SK-N-SH (cell line): Measurements from ENCODE around the gene S100A16. TPM values are rescaled to one million over a fixed set of nuclear protein-coding genes. Genes with fewer than 3 reads are reported as not detected.

ENCODE experiments used
- CTCF ChIA-PET: fragments of 300-600, 350-600 bp; formaldehyde crosslinking; extraction: SDS; loops from one replicate; lab custom pipeline; 2021; lab: Yijun Ruan, JAX
- POLR2A ChIA-PET: fragments of 350-600 bp; sonication (Branson Sonifier 250); formaldehyde crosslinking; extraction: SDS; loops from one replicate; lab custom pipeline; 2020; ENCODE audit warnings: antibody characterized with exemption, inconsistent platforms; lab: Yijun Ruan, JAX
- DNase-seq: peaks from one replicate; pipeline ENCODE4 v3.0.0; 2012
- H2AFZ ChIP-seq: fragments of 200-600 bp; sonication (generic); 2 replicates; pipeline ENCODE4 v1.8.1; 2016; ENCODE audit warnings: antibody characterized with exemption, mild to moderate bottlenecking, low read depth
- H3F3A ChIP-seq: fragments of 200-600 bp; sonication (generic); replicated peaks from 2 replicates; pipeline ENCODE3; 2016; ENCODE audit warnings: antibody characterized with exemption, mild to moderate bottlenecking; ENCODE audit not compliant: insufficient read depth
- H3K27ac ChIP-seq, 2 experiments: fragments of 200-500 bp in 1 of 2; fragments of 200-600 bp in 1 of 2; sonication (Bioruptor generic) in 1 of 2; sonication (generic), shearing (Covaris generic) in 1 of 2; 2 replicates each; pipeline versions ENCODE4 v1.5.1 to v1.6.1; 2014 to 2016; ENCODE audit warnings: low read depth in 2 of 2, inconsistent platforms in 1 of 2, low read length in 1 of 2, mild to moderate bottlenecking in 1 of 2, mixed read lengths in 1 of 2
- H3K27me3 ChIP-seq: fragments of 200-600 bp; sonication (generic), shearing (Covaris generic); 2 replicates; pipeline ENCODE4 v1.6.1; 2016; ENCODE audit warnings: mixed run types; ENCODE audit not compliant: insufficient read depth
- H3K36me3 ChIP-seq, 2 experiments: fragments of 200-500 bp in 1 of 2; fragments of 200-600 bp in 1 of 2; sonication (Bioruptor generic) in 1 of 2; sonication (generic) in 1 of 2; replicated peaks in 1 of 2; 2 replicates each; pipeline versions ENCODE3 to v1.5.1; 2014 to 2016; ENCODE audit warnings: low read length in 1 of 2, mild to moderate bottlenecking in 1 of 2; ENCODE audit not compliant: insufficient read depth in 2 of 2, control insufficient read depth in 1 of 2
- H3K4me1 ChIP-seq, 2 experiments: fragments of 200-500 bp in 1 of 2; fragments of 200-600 bp in 1 of 2; sonication (Bioruptor generic) in 1 of 2; sonication (generic), shearing (Covaris generic) in 1 of 2; 2 replicates each; pipeline versions ENCODE4 v1.5.1 to v1.6.1; 2014 to 2016; ENCODE audit warnings: low read depth in 1 of 2, low read length in 1 of 2, mixed run types in 1 of 2; ENCODE audit not compliant: insufficient read depth in 2 of 2, control insufficient read depth in 1 of 2
- H3K4me2 ChIP-seq: fragments of 200-600 bp; sonication (generic), shearing (Covaris generic); 2 replicates; pipeline ENCODE4 v1.6.1; 2017; ENCODE audit warnings: mixed run types
- H3K4me3 ChIP-seq, 2 experiments: fragments of 200-500 bp in 1 of 2; fragments of 200-600 bp in 1 of 2; sonication (Bioruptor generic) in 1 of 2; sonication (generic), shearing (Covaris generic) in 1 of 2; 2 replicates each; pipeline versions ENCODE4 v1.5.1 to v1.8.1; 2014 to 2016; ENCODE audit warnings: low read depth in 2 of 2, inconsistent platforms in 1 of 2, low read length in 1 of 2, mild to moderate bottlenecking in 1 of 2, mixed read lengths in 1 of 2, moderate library complexity in 1 of 2
- H3K79me2 ChIP-seq: fragments of 200-600 bp; sonication (generic); 2 replicates; pipeline ENCODE4 v1.8.1; 2017; ENCODE audit warnings: mild to moderate bottlenecking; ENCODE audit not compliant: insufficient read depth
- H3K9ac ChIP-seq: fragments of 200-600 bp; sonication (generic); 2 replicates; pipeline ENCODE4 v1.6.1; 2017; ENCODE audit warnings: mixed run types
- H3K9me2 ChIP-seq: fragments of 200-600 bp; sonication (generic); 2 replicates; pipeline ENCODE4 v1.6.1; 2017; ENCODE audit warnings: mixed run types
- H3K9me3 ChIP-seq: fragments of 200-600 bp; sonication (generic); 2 replicates; pipeline ENCODE4 v1.6.1; 2017; ENCODE audit warnings: mixed run types, mild to moderate bottlenecking, moderate library complexity
- H4K20me1 ChIP-seq: fragments of 200-600 bp; sonication (generic); 2 replicates; pipeline ENCODE4 v1.6.1; 2017; ENCODE audit warnings: mild to moderate bottlenecking, mixed run types; ENCODE audit not compliant: insufficient read depth
- CHD2 ChIP-seq: fragments of 150-350 bp; IDR thresholded peaks from 2 replicates; pipeline ENCODE4 v1.6.1; 2018; ENCODE audit warnings: low read length; ENCODE audit not compliant: partially characterized antibody
- FOSL2 ChIP-seq: IDR thresholded peaks from 2 replicates; pipeline ENCODE4 v1.4.0; 2012; ENCODE audit warnings: low read depth, mild to moderate bottlenecking, moderate library complexity, borderline replicate concordance
- NFIC ChIP-seq: IDR thresholded peaks from 2 replicates; pipeline ENCODE4 v1.4.0; 2012; ENCODE audit warnings: borderline replicate concordance
- POLR2AphosphoS5 ChIP-seq: IDR thresholded peaks from 2 replicates; pipeline ENCODE4 v1.6.1; 2012; ENCODE audit warnings: low read depth, low read length
- RAD21 ChIP-seq: IDR thresholded peaks from 2 replicates; pipeline ENCODE4 v1.6.1; 2012; ENCODE audit warnings: mild to moderate bottlenecking, low read length
- RCOR1 ChIP-seq: fragments of 150-350 bp; IDR thresholded peaks from 2 replicates; pipeline ENCODE4 v1.6.1; 2017; ENCODE audit warnings: antibody characterized with exemption, low read length
- RXRA ChIP-seq: IDR thresholded peaks from 2 replicates; pipeline ENCODE4 v1.4.0; 2012; ENCODE audit warnings: low read depth, mild to moderate bottlenecking, borderline replicate concordance
- SIN3A ChIP-seq: IDR thresholded peaks from 2 replicates; pipeline ENCODE4 v1.6.1; 2012; ENCODE audit warnings: low read depth, mild to moderate bottlenecking, low read length, moderate library complexity, borderline replicate concordance
- SMC3 ChIP-seq: IDR thresholded peaks from 2 replicates; pipeline ENCODE4 v1.6.1; 2012; ENCODE audit warnings: low read depth, low read length, improper control_type of control experiment
- TCF12 ChIP-seq: IDR thresholded peaks from 2 replicates; pipeline ENCODE4 v1.4.0; 2012
- TEAD4 ChIP-seq: IDR thresholded peaks from 2 replicates; pipeline ENCODE4 v1.4.0; 2012; ENCODE audit warnings: mild to moderate bottlenecking, borderline replicate concordance; ENCODE audit not compliant: insufficient read depth
- WGBS: methylation state at CpG from one replicate; pipeline ENCODE4 v1.1.6; 2017; ENCODE audit warnings: low lambda C conversion rate; 5-methylcytosine and 5-hydroxymethylcytosine counted together
- polyA plus RNA-seq, 3 experiments: library from polyadenylated mRNA; depleted of rRNA; stranded (reverse); fragments of >200 nt; gene quantifications; 2 replicates each; pipeline ENCODE4 v1.2.3, GENCODE V29; 2012
- TF ChIP-seq, protein P1 (sequence below): IDR thresholded peaks from 2 replicates; pipeline ENCODE4 v1.4.0; 2012; ENCODE audit warnings: low read depth, borderline replicate concordance
- TF ChIP-seq, protein P2 (sequence below): fragments of 150-350 bp; IDR thresholded peaks from 2 replicates; pipeline ENCODE4 v1.6.1; 2017; ENCODE audit warnings: antibody characterized with exemption, low read length, low read depth, borderline replicate concordance
- TF ChIP-seq, protein P3 (sequence below): IDR thresholded peaks from 2 replicates; pipeline ENCODE4 v1.6.1; 2012; ENCODE audit warnings: mild to moderate bottlenecking, low read depth, low read length, moderate library complexity
- TF ChIP-seq, protein P4 (sequence below): fragments of 200-600 bp; sonication (generic); IDR thresholded peaks from 2 replicates; pipeline ENCODE4 v1.6.1; 2017; ENCODE audit warnings: antibody characterized with exemption, mild to moderate bottlenecking, moderate library complexity

Gene S100A16
- polyA plus RNA-seq, 1 of the 3 experiments (the other 2 are of a cell fraction): 512 TPM

DNA sequence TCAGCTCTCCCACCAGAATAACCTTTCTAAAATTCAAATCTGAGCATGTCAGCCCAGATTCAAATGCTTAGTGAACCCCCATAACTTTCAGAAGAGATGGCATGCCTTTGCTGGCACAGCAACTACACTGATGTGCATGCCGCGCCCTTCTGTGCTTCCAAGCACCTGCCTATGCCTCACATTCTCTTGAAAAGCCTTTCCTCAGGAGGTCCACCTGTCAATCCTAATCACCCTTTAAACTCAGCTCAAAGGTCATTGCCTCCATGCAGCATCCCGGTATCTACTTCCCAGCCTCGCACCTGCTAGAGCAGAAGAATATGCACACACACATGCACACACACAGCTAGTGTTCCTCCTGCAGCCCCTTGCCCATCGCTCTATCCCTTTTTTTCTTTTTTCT is 42.1 kb downstream of the S100A16 start:
- H3K4me1 ChIP-seq: peaks cover 27 to 29% of the 10 kb centered on the region in 2 experiments

More for the DNA sequence above, 42.1 kb downstream of the S100A16 start:
- Histone ChIP-seq H3K79me2 (no peaks in the 10 kb centered on the region), H4K20me1 (no peaks in the 10 kb centered on the region), H3K27me3 (no peaks in the 10 kb centered on the region), H3K36me3 (no peaks in the 10 kb centered on the region), H3K4me2 (no peak overlapping the region), H3K9ac (no peak overlapping the region), H2AFZ (no peak overlapping the region), H3K9me2 (no peaks in the 10 kb centered on the region), H3K9me3 (no peaks in the 10 kb centered on the region), H3F3A (peaks cover 26% of the 10 kb centered on the region), H3K27ac (no peak overlapping the region), H3K4me3 (no peak overlapping the region)
- no peak for DNase-seq
- over 99% methylated on average over 5 of the region's 5 CpGs for WGBS
- ChIA-PET POLR2A (interaction anchor here (2.1 kb wide), 1 partner anchor 63 kb away, joined by 12 read pairs; the partner anchor contains the start of gene CHTOP), CTCF (interaction anchor here (0.9 to 7.4 kb wide), 9 partner anchors 13 to 107 kb away, joined by 3 to 283 read pairs (median 26); partner anchors contain the start of genes S100A14, S100A3 and S100A4)
- TF ChIP-seq, protein P1, sequence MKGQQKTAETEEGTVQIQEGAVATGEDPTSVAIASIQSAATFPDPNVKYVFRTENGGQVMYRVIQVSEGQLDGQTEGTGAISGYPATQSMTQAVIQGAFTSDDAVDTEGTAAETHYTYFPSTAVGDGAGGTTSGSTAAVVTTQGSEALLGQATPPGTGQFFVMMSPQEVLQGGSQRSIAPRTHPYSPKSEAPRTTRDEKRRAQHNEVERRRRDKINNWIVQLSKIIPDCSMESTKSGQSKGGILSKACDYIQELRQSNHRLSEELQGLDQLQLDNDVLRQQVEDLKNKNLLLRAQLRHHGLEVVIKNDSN: no peak
- TF ChIP-seq, protein P2, sequence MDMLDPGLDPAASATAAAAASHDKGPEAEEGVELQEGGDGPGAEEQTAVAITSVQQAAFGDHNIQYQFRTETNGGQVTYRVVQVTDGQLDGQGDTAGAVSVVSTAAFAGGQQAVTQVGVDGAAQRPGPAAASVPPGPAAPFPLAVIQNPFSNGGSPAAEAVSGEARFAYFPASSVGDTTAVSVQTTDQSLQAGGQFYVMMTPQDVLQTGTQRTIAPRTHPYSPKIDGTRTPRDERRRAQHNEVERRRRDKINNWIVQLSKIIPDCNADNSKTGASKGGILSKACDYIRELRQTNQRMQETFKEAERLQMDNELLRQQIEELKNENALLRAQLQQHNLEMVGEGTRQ: no peak
- TF ChIP-seq SIN3A (no peak), NFIC (no peak), POLR2AphosphoS5 (no peak), TCF12 (no peak), RCOR1 (no peak), RAD21 (no peak), CHD2 (no peak), RXRA (no peak), SMC3 (no peak), TEAD4 (no peak), FOSL2 (no peak)
- TF ChIP-seq, protein P3, sequence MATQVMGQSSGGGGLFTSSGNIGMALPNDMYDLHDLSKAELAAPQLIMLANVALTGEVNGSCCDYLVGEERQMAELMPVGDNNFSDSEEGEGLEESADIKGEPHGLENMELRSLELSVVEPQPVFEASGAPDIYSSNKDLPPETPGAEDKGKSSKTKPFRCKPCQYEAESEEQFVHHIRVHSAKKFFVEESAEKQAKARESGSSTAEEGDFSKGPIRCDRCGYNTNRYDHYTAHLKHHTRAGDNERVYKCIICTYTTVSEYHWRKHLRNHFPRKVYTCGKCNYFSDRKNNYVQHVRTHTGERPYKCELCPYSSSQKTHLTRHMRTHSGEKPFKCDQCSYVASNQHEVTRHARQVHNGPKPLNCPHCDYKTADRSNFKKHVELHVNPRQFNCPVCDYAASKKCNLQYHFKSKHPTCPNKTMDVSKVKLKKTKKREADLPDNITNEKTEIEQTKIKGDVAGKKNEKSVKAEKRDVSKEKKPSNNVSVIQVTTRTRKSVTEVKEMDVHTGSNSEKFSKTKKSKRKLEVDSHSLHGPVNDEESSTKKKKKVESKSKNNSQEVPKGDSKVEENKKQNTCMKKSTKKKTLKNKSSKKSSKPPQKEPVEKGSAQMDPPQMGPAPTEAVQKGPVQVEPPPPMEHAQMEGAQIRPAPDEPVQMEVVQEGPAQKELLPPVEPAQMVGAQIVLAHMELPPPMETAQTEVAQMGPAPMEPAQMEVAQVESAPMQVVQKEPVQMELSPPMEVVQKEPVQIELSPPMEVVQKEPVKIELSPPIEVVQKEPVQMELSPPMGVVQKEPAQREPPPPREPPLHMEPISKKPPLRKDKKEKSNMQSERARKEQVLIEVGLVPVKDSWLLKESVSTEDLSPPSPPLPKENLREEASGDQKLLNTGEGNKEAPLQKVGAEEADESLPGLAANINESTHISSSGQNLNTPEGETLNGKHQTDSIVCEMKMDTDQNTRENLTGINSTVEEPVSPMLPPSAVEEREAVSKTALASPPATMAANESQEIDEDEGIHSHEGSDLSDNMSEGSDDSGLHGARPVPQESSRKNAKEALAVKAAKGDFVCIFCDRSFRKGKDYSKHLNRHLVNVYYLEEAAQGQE: no peak
- TF ChIP-seq, protein P4, sequence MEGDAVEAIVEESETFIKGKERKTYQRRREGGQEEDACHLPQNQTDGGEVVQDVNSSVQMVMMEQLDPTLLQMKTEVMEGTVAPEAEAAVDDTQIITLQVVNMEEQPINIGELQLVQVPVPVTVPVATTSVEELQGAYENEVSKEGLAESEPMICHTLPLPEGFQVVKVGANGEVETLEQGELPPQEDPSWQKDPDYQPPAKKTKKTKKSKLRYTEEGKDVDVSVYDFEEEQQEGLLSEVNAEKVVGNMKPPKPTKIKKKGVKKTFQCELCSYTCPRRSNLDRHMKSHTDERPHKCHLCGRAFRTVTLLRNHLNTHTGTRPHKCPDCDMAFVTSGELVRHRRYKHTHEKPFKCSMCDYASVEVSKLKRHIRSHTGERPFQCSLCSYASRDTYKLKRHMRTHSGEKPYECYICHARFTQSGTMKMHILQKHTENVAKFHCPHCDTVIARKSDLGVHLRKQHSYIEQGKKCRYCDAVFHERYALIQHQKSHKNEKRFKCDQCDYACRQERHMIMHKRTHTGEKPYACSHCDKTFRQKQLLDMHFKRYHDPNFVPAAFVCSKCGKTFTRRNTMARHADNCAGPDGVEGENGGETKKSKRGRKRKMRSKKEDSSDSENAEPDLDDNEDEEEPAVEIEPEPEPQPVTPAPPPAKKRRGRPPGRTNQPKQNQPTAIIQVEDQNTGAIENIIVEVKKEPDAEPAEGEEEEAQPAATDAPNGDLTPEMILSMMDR: no peak
